Measurements from ENCODE around the gene AP1AR. TPM values are rescaled to one million over a fixed set of nuclear protein-coding genes. Genes with fewer than 3 reads are reported as not detected.
A peak's percentile ranks its signal among the peaks of the same experiment; 100 is the strongest.

AP1AR gene
- total RNA-seq, 1 experiment from 2014 or later: 30.8 TPM

DNA sequence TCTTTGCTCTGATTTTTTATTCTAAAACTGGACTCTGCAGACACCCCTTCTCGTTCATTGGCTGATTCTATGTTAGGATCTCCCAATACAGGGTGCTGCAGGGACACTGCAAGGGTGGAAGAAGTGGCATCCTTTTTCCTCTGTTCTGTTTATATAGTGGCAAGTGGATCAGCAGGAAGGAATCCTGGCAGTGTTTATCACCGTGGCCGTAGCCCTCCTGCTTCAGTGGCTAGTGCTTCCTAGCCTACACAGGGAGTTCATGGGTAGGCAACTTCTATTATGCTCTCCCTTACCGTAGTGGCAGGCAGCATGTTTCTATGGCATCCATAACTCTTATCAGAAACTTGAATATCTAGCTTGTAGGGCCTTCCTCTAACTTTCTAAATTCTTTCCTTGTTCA is 6.4 kb upstream of the AP1AR start:
- H3K27ac Mint-ChIP-seq (ENCODE audit: unreplicated experiment): no peak overlapping the region
- H3K9me3 Mint-ChIP-seq (ENCODE audit: low read depth, unreplicated experiment): no peaks in the 10 kb centered on the region
- H3K4me3 Mint-ChIP-seq (ENCODE audit: low read depth, unreplicated experiment): no peak overlapping the region
- TF ChIP-seq, protein P1, sequence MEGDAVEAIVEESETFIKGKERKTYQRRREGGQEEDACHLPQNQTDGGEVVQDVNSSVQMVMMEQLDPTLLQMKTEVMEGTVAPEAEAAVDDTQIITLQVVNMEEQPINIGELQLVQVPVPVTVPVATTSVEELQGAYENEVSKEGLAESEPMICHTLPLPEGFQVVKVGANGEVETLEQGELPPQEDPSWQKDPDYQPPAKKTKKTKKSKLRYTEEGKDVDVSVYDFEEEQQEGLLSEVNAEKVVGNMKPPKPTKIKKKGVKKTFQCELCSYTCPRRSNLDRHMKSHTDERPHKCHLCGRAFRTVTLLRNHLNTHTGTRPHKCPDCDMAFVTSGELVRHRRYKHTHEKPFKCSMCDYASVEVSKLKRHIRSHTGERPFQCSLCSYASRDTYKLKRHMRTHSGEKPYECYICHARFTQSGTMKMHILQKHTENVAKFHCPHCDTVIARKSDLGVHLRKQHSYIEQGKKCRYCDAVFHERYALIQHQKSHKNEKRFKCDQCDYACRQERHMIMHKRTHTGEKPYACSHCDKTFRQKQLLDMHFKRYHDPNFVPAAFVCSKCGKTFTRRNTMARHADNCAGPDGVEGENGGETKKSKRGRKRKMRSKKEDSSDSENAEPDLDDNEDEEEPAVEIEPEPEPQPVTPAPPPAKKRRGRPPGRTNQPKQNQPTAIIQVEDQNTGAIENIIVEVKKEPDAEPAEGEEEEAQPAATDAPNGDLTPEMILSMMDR (IDR thresholded peaks at IDR 0.05; ENCODE audit: unreplicated experiment): no peak
- H3K27me3 Mint-ChIP-seq (ENCODE audit: unreplicated experiment): no peaks in the 10 kb centered on the region
- no TSS peak for BruUV-seq (replicated peaks)
- CTCF ChIA-PET: no interaction called here
- no peak for DNase-seq
- H3K4me1 Mint-ChIP-seq (ENCODE audit: low read depth, unreplicated experiment): no peaks in the 10 kb centered on the region
- no peaks in the 10 kb centered on the region for H3K36me3 Mint-ChIP-seq (ENCODE audit: insufficient read depth, unreplicated experiment)
- intact Hi-C loops (cut with micrococcal nuclease; ENCODE audit: unreplicated experiment): no loop called here

DNA sequence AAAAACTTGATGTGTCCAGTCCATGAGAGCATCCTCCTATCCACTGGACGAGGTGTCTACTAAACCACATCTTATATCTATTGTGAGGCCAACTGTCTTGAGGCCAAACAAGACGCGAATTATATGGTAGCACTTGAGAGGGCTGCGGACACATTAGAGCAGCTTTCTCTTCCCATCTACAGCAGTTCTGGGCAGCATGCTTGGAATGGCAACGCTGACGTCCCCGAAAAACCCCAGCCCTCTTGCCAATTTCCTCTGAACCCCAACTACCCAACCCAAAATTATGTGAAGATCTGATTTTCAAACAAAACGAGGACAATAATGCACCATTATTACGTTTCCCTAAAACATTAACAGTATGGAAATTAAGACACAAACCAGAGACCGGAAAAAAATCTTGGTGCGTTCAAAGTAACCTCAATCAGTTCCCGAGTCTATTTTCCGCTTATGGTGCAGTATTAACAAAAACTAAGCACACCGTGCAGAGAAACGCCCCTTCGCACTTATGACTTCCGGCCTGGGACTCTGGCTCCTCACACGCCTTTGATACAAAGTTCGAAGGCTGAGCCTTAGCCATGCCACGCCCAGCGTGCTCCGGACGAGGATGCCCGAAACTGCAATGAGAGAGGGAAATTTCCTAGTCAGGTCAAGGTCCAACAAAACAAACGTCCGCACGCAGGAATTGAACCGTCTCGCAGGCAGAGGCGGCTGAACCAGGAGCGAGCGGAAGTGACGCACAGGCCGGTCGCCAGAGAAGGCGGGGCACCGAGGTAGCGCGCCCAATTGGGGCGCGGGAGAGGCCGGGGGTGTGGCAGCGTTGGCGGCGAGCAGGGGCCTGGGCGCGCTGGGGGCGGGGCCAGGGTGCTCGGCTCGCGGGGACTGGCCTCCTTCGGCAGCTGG is 458 bp upstream of the AP1AR start:
- Mint-ChIP-seq H3K9me3 (ENCODE audit: low read depth, unreplicated experiment) (no peaks in the 10 kb centered on the region), H3K4me1 (ENCODE audit: low read depth, unreplicated experiment) (peaks cover 8% of the 10 kb centered on the region), H3K36me3 (ENCODE audit: insufficient read depth, unreplicated experiment) (peaks cover 36% of the 10 kb centered on the region), H3K27me3 (ENCODE audit: unreplicated experiment) (no peaks in the 10 kb centered on the region), H3K27ac (ENCODE audit: unreplicated experiment) (peak overlapping the region; percentile 98), H3K4me3 (ENCODE audit: low read depth, unreplicated experiment) (peak overlapping the region; percentile 82)
- intact Hi-C loops (cut with micrococcal nuclease; ENCODE audit: unreplicated experiment): loop anchor here (5.0 kb wide), 1 partner anchor 84 kb away; the partner anchor contains the start of gene FAM241A
- peak; percentile 96 for DNase-seq
- BruUV-seq (replicated peaks): TSS peak; percentile 74
- TF ChIP-seq, protein P1 (IDR thresholded peaks at IDR 0.05; ENCODE audit: unreplicated experiment): no peak
- CTCF ChIA-PET: interaction anchor here (1.3 kb wide), 1 partner anchor 132 kb away, joined by 3 read pairs; no protein-coding TSS in a partner anchor

DNA sequence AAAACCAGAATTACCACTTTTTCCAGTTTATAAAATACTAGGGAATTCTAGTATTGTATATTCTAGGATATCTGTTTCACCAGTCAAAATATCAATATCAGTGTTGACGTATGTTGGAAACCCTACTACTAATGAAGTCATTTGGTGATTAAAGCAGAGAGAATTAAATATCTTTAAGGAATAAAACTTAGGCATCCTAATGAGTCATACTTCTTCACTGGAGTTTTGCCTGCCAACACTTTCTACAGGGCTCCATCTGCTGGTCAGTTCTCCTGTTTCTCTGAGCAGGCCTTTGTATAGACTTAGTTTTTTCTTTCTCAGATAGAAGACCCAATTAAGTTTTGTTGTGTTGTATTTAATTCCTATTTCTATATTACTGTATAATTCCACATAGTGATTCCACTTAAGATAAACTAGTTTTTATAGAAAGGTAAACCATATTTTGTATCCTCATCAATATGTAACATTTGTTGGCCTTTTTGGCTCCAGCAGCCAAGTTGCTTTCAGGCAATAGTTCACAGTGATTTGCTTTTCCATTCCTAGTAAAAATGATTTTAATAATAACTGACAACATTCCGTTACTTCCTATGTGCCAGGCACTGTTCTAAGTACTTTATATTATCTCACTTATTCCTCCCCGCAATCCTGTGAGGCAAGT is 3.5 kb downstream of the AP1AR start:
- no peak overlapping the region for H3K4me3 Mint-ChIP-seq (ENCODE audit: low read depth, unreplicated experiment)
- DNase-seq: peak; percentile 58
- CTCF ChIA-PET: interaction anchor here (0.5 to 1.0 kb wide), 2 partner anchors 75 to 136 kb away, joined by 4 to 5 read pairs; no protein-coding TSS in a partner anchor

DNA sequence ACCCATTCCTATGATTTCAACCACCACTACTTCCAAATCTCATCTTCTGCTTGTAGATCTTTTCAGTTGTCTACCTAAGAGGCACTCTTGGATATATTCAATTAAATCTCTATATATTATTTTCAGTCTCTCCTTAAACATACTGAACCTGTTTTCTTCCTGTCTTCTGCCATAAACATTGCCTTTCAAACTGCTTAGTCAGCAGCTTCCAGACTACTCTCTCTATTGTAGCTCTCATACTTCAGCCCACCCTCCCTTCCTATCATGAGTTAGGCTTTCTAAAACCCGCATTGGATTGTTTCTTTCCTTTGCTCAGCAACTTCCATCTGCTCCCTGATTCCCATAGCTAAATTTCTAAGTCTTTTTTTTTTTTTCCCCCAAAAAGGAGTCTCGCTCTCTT is 4.5 kb downstream of the AP1AR start:
- CTCF ChIA-PET: interaction anchor here (0.6 to 1.0 kb wide), 3 partner anchors 128 to 438 kb away, joined by 3 to 5 read pairs (median 3); no protein-coding TSS in a partner anchor
- peaks cover 32% of the 10 kb centered on the region for H3K4me1 Mint-ChIP-seq (ENCODE audit: low read depth, unreplicated experiment)
- no peaks in the 10 kb centered on the region for H3K9me3 Mint-ChIP-seq (ENCODE audit: low read depth, unreplicated experiment)
- no peak overlapping the region for H3K27ac Mint-ChIP-seq (ENCODE audit: unreplicated experiment)
- no peak overlapping the region for H3K4me3 Mint-ChIP-seq (ENCODE audit: low read depth, unreplicated experiment)
- no peak for DNase-seq
- intact Hi-C loops (cut with micrococcal nuclease; ENCODE audit: unreplicated experiment): no loop called here
- no peaks in the 10 kb centered on the region for H3K27me3 Mint-ChIP-seq (ENCODE audit: unreplicated experiment)
- no TSS peak for BruUV-seq (replicated peaks)
- peaks cover 29% of the 10 kb centered on the region for H3K36me3 Mint-ChIP-seq (ENCODE audit: insufficient read depth, unreplicated experiment)
- TF ChIP-seq, protein P1 (IDR thresholded peaks at IDR 0.05; ENCODE audit: unreplicated experiment): no peak

More for the DNA sequence above, 3.5 kb downstream of the AP1AR start:
- peaks cover 36% of the 10 kb centered on the region for H3K36me3 Mint-ChIP-seq (ENCODE audit: insufficient read depth, unreplicated experiment)
- no TSS peak for BruUV-seq (replicated peaks)
- H3K27me3 Mint-ChIP-seq (ENCODE audit: unreplicated experiment): no peaks in the 10 kb centered on the region
- peaks cover 28% of the 10 kb centered on the region for H3K4me1 Mint-ChIP-seq (ENCODE audit: low read depth, unreplicated experiment)
- TF ChIP-seq, protein P1 (IDR thresholded peaks at IDR 0.05; ENCODE audit: unreplicated experiment): no peak
- H3K27ac Mint-ChIP-seq (ENCODE audit: unreplicated experiment): no peak overlapping the region
- H3K9me3 Mint-ChIP-seq (ENCODE audit: low read depth, unreplicated experiment): no peaks in the 10 kb centered on the region
- intact Hi-C loops (cut with micrococcal nuclease; ENCODE audit: unreplicated experiment): loop anchor here (1.0 to 5.0 kb wide), 3 partner anchors 21 to 136 kb away; partner anchors contain the start of gene FAM241A

Measured in Calu3 (cell line).